ENCODE data around the gene GRN.

GRN gene

DNA sequence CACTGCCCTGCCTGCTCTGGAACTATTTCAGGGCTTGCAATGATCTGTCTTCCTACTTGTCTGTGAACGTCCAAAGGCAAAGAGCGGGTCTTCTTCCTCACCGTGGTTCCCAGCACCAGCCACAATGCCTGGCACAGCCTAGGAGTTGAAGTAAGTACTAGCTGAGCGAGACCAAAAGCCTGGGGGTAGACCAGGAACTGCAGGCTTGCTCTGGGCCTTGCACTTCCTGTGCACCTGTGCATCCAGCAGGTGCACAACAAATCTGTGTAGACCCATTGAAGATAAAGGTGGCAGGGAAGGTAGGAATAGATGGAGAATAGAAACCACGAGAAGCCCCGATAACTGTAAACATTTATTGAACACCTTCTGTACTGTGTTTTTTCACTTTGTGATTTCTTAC lies 13.9 kb downstream of the GRN start:
- no peak overlapping the region for H3K4me3 ChIP-seq (ENCODE audit: low read length)
- TF ChIP-seq, protein P1, sequence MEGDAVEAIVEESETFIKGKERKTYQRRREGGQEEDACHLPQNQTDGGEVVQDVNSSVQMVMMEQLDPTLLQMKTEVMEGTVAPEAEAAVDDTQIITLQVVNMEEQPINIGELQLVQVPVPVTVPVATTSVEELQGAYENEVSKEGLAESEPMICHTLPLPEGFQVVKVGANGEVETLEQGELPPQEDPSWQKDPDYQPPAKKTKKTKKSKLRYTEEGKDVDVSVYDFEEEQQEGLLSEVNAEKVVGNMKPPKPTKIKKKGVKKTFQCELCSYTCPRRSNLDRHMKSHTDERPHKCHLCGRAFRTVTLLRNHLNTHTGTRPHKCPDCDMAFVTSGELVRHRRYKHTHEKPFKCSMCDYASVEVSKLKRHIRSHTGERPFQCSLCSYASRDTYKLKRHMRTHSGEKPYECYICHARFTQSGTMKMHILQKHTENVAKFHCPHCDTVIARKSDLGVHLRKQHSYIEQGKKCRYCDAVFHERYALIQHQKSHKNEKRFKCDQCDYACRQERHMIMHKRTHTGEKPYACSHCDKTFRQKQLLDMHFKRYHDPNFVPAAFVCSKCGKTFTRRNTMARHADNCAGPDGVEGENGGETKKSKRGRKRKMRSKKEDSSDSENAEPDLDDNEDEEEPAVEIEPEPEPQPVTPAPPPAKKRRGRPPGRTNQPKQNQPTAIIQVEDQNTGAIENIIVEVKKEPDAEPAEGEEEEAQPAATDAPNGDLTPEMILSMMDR (conservative IDR thresholded peaks at IDR 0.05; ENCODE audit: low read depth, low read length), result no peak
- no peak for DNase-seq (ENCODE audit: low read depth)

DNA sequence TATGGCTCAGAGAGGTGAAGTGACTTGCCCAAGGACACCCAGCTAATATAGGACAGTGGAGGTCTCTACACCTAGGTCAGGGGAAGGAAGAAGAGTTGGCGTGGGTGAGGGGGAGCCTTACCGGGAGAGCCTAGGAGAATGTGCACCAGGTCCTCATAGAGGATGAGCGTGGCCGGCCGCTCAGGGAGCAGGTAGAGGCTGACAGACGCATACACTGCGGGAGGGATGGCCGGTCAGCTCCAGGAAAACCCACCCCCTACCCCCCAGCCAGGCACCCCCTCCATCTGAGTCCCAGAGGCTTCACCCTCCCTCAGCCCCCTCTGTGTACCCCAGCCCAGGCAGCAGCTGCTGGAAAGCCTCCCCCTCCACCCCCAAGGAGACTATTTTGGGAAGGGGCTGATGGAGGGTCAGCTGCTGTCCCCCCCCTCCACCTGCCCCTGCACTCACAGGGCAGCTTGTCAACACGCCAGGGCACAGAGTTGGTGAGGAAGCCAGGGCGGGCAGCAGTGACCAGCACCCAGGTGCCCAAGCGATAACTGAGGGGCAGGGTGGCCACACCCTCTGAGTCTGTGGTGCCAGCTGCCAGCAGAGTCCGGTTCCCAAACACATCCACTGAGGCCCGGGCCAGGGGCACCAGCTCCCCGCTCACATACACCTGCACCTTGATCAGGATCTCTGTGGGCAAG lies 14.5 kb downstream of the GRN start:
- TF ChIP-seq, protein P1 (conservative IDR thresholded peaks at IDR 0.05; ENCODE audit: low read depth, low read length), result no peak
- no peak overlapping the region for H3K4me3 ChIP-seq (ENCODE audit: low read length)
- DNase-seq (ENCODE audit: low read depth), result no peak

DNA sequence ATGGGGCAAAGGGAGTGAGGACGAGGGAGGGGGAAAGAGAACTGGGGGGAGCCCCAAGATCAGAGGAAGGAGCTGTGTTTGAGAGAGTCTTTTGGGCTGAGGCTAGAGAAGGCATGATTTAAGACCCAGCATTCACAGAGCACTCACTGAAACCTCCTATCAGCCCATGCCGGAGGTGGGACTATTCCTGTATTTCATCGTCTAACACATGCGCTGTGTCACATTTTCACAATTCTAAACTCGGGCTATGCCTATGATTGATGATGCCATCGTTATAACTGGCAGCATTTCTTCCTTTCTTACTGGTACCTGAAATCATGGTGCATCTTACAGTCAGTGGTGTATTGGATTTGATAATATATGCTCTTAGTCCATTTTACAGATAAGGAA lies 15.0 kb downstream of the GRN start:
- H3K4me3 ChIP-seq (ENCODE audit: low read length), result no peak overlapping the region
- DNase-seq (ENCODE audit: low read depth), result no peak
- TF ChIP-seq, protein P1 (conservative IDR thresholded peaks at IDR 0.05; ENCODE audit: low read depth, low read length), result no peak

- no peak overlapping the region for H3K4me3 ChIP-seq (ENCODE audit: low read length)
- no peak for DNase-seq (ENCODE audit: low read depth)
- TF ChIP-seq, protein P1 (conservative IDR thresholded peaks at IDR 0.05; ENCODE audit: low read depth, low read length), result no peak
Observed at GRCh38 chr17:44360826-44361225, 15.7 kb downstream of the GRN start.

GRCh38 chr17:44361292-44362260 lies 16.5 kb downstream of the GRN start:
- peak overlapping the region; percentile 71 for H3K4me3 ChIP-seq (ENCODE audit: low read length)
- TF ChIP-seq, protein P1 (conservative IDR thresholded peaks at IDR 0.05; ENCODE audit: low read depth, low read length), result no peak
- no peak for DNase-seq (ENCODE audit: low read depth)

- H3K4me3 ChIP-seq (ENCODE audit: low read length), result peak overlapping the region; percentile 71
- TF ChIP-seq, protein P1 (conservative IDR thresholded peaks at IDR 0.05; ENCODE audit: low read depth, low read length), result no peak
Observed at GRCh38 chr17:44362459-44362948, 17.4 kb downstream of the GRN start.

More at GRCh38 chr17:44362459-44362948, 17.4 kb downstream of the GRN start:
- no peak for DNase-seq (ENCODE audit: low read depth)
